Upper lobe of left lung (tissue), 4 donors: Measurements from ENCODE around the gene BMS1.

Experiments used
- POLR2A ChIP-seq, 4 donors: fragments of 450-650 bp; IDR thresholded peaks; one replicate each; pipeline ENCODE4 v1.5.1; 2016 to 2017; ENCODE audit warnings: antibody characterized with exemption in 4 of 4, mild to moderate bottlenecking in 2 of 4
- POLR2AphosphoS5 ChIP-seq, 2 donors: sonication (generic); formaldehyde crosslinking; IDR thresholded peaks; one replicate each; pipeline ENCODE4 v1.5.1; 2017; ENCODE audit warnings: antibody characterized with exemption in 2 of 2
- TF ChIP-seq, protein P1 (sequence below), 6 experiments: fragments of 450-650 bp in 4 of 6; fragments of 200-600 bp in 2 of 6; sonication (generic) in 2 of 6; IDR thresholded peaks; one replicate each; pipeline ENCODE4 v1.5.1; 2016 to 2019; ENCODE audit warnings: antibody characterized with exemption in 6 of 6

DNA sequence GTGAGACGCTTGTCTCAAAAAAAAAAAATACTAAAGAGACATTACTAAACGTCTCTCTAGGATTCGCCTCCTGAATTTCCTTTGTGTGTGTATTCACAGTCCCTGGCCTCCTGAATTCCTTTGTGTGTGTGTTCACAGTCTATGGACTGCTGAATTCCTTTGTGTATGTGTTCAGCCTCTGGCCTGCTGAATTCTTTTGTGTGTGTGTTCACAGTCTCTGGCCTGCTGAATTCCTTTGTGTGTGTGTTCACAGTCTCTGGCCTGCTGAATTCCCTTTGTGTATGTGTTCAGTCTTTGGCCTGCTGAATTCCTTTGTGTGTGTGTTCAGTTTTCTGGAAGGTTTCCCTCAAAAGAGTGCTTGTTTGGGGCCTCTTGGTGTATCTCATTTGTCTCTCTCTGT is 8.2 kb downstream of the BMS1 start:
- TF ChIP-seq POLR2A (IDR thresholded peaks at IDR 0.05), result no peak
- TF ChIP-seq, protein P1, sequence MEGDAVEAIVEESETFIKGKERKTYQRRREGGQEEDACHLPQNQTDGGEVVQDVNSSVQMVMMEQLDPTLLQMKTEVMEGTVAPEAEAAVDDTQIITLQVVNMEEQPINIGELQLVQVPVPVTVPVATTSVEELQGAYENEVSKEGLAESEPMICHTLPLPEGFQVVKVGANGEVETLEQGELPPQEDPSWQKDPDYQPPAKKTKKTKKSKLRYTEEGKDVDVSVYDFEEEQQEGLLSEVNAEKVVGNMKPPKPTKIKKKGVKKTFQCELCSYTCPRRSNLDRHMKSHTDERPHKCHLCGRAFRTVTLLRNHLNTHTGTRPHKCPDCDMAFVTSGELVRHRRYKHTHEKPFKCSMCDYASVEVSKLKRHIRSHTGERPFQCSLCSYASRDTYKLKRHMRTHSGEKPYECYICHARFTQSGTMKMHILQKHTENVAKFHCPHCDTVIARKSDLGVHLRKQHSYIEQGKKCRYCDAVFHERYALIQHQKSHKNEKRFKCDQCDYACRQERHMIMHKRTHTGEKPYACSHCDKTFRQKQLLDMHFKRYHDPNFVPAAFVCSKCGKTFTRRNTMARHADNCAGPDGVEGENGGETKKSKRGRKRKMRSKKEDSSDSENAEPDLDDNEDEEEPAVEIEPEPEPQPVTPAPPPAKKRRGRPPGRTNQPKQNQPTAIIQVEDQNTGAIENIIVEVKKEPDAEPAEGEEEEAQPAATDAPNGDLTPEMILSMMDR (IDR thresholded peaks at IDR 0.05), result no peak
- no peak for TF ChIP-seq POLR2AphosphoS5 (IDR thresholded peaks at IDR 0.05)
